Hematopoietic multipotent progenitor cell treated with erythropoietin and hydrocortisone succinate and interleukin-3 and kit ligand, for 6 days (in vitro differentiated cells): ENCODE measurements around the gene BAG5.
A peak's percentile ranks its signal among the peaks of the same experiment; 100 is the strongest.
"Not testable (repeated sequence)": the region's sequence is repeated elsewhere in the genome, so short reads cannot be mapped to it uniquely, and the experiment has no call there.

Source experiments
- DNase-seq: peaks from one replicate; pipeline ENCODE4 v3.0.0-alpha.2; 2015

Gene BAG5

GRCh38 chr14:103533999-103534575 lies 28.4 kb downstream of the BAG5 start:
- DNase-seq, result no peak

GRCh38 chr14:103533137-103533998 lies 29.1 kb downstream of the BAG5 start:
- DNase-seq, result no peak

- no peak for DNase-seq
These were observed 30.0 kb downstream of the BAG5 start for GRCh38 chr14:103532216-103533136.

- DNase-seq, result no peak
These were observed 30.8 kb downstream of the BAG5 start for GRCh38 chr14:103531421-103532215.

GRCh38 chr14:103530831-103531230 lies 31.6 kb downstream of the BAG5 start:
- DNase-seq, result no peak

GRCh38 chr14:103530390-103530789 lies 32.1 kb downstream of the BAG5 start:
- peak; percentile 80 for DNase-seq

GRCh38 chr14:103529383-103530365 lies 32.8 kb downstream of the BAG5 start:
- peak; percentile 34 for DNase-seq

- DNase-seq, result peak; percentile 89
These were observed 33.7 kb downstream of the BAG5 start, which contains the start of gene TRMT61A for GRCh38 chr14:103528587-103529382. Gene TRMT61A, plus strand, starts transcription at chr14:103529196. Its CDS starts 783 bp downstream, at chr14:103529979.

GRCh38 chr14:103528146-103528586 lies 34.3 kb downstream of the BAG5 start:
- DNase-seq, result no peak

GRCh38 chr14:103527408-103528145 lies 34.9 kb downstream of the BAG5 start:
- DNase-seq, result no peak

GRCh38 chr14:103526914-103527248 lies 35.6 kb downstream of the BAG5 start:
- no peak for DNase-seq

- DNase-seq, result no peak
These were observed 36.1 kb downstream of the BAG5 start for GRCh38 chr14:103526247-103526913.

GRCh38 chr14:103525430-103526246 lies 36.8 kb downstream of the BAG5 start:
- not testable (repeated sequence) for DNase-seq

- DNase-seq, result no peak
These were observed 38.2 kb downstream of the BAG5 start for GRCh38 chr14:103524002-103524935.

GRCh38 chr14:103523575-103523954 lies 38.9 kb downstream of the BAG5 start:
- DNase-seq, result no peak

GRCh38 chr14:103522649-103523574 lies 39.5 kb downstream of the BAG5 start, which contains the start of gene CKB:
Gene CKB, minus strand, starts transcription at chr14:103522830. Its CDS starts 337 bp downstream, at chr14:103522493.
- peak; percentile 77 for DNase-seq
